OCI-LY3 (cell line): ENCODE data around the gene REEP3.

Experiments
- H2AFZ ChIP-seq: fragments of 200-600, 300-600 bp; shearing (Covaris generic); 2 replicates; pipeline ENCODE4 v1.6.0; 2014; ENCODE audit warnings: antibody characterized with exemption, low read depth, low read length
- H3K27ac ChIP-seq: fragments of 200-600, 300-600 bp; sonication (generic); 2 replicates; pipeline ENCODE4 v1.5.1; 2014; ENCODE audit warnings: mild to moderate bottlenecking, low read length, moderate library complexity, mixed read lengths
- H3K27me3 ChIP-seq: fragments of 200-600, 300-600 bp; sonication (generic); 2 replicates; pipeline ENCODE4 v1.6.1; 2014; ENCODE audit warnings: low read depth, low read length, mixed read lengths
- H3K36me3 ChIP-seq: fragments of 200-600, 300-600 bp; sonication (generic); replicated peaks from 2 replicates; pipeline ENCODE3; 2014; ENCODE audit warnings: low read depth, low read length, mixed read lengths
- H3K4me1 ChIP-seq: fragments of 300-600, 200-600 bp; sonication (generic); 2 replicates; pipeline ENCODE4 v1.6.1; 2014; ENCODE audit warnings: low read length, mixed read lengths
- H3K4me2 ChIP-seq: fragments of 200-600, 300-600 bp; sonication (generic); 2 replicates; pipeline ENCODE4 v1.6.1; 2014; ENCODE audit warnings: low read length, mixed read lengths
- H3K4me3 ChIP-seq: fragments of 300-600, 200-600 bp; sonication (generic); 2 replicates; pipeline ENCODE4 v1.5.1; 2014; ENCODE audit warnings: antibody characterized with exemption, mild to moderate bottlenecking, low read length, moderate library complexity
- H3K79me2 ChIP-seq: fragments of 300-600, 200-600 bp; shearing (Covaris generic); 2 replicates; pipeline ENCODE4 v1.6.1; 2014; ENCODE audit warnings: mild to moderate bottlenecking, low read length, mixed read lengths
- H3K9ac ChIP-seq: fragments of 300-600, 200-600 bp; shearing (Covaris generic); 2 replicates; pipeline ENCODE4 v1.6.0; 2014; ENCODE audit warnings: mild to moderate bottlenecking, low read length, moderate library complexity
- H3K9me3 ChIP-seq: fragments of 200-600, 300-600 bp; shearing (Covaris generic); 2 replicates; pipeline ENCODE4 v1.6.1; 2014; ENCODE audit warnings: low read length, mixed read lengths; ENCODE audit not compliant: insufficient read depth
- H4K20me1 ChIP-seq: fragments of 200-600, 300-600 bp; sonication (generic); 2 replicates; pipeline ENCODE4 v1.6.1; 2016; ENCODE audit warnings: low read length, mixed read lengths; ENCODE audit not compliant: insufficient read depth
- EZH2phosphoT487 ChIP-seq: fragments of 200-600 bp; shearing (Covaris generic); IDR thresholded peaks from 2 replicates; pipeline ENCODE4 v1.6.1; 2018; ENCODE audit warnings: antibody characterized with exemption, mixed run types, low read depth
- TF ChIP-seq, protein P1 (sequence below): fragments of 200-600, 300-600 bp; sonication (generic); IDR thresholded peaks from 2 replicates; pipeline ENCODE4 v1.5.1; 2014; ENCODE audit warnings: antibody characterized with exemption, low read length, low read depth

REEP3 gene

DNA sequence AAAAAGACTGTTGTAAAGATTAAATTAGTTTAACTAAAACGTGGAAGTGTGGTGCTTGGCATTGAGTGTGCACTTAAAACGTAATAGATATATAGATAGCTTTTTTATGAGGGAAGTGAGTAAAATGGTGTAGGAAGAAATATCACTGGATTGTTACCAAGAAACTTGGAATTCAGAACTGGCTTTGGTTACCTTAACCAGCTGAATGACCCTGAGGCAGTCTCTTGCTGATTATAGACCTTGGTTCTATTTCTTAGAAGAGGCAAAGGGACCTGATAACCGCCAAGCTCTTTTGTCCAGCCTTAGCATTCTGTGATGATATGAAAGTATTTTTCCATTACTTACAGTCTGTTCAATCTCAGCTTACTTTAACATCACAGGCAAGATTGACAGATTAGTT, 3.8 kb downstream of the REEP3 start:
- Histone ChIP-seq H3K9me3 (no peaks in the 10 kb centered on the region), H3K4me1 (peaks cover 13% of the 10 kb centered on the region), H4K20me1 (no peaks in the 10 kb centered on the region), H3K79me2 (peaks cover 31% of the 10 kb centered on the region), H3K4me3 (no peak overlapping the region), H3K9ac (no peak overlapping the region), H3K27ac (no peak overlapping the region), H3K4me2 (no peak overlapping the region), H2AFZ (no peak overlapping the region), H3K27me3 (no peaks in the 10 kb centered on the region), H3K36me3 (no peaks in the 10 kb centered on the region)
- no peak for TF ChIP-seq EZH2phosphoT487
- TF ChIP-seq, protein P1, sequence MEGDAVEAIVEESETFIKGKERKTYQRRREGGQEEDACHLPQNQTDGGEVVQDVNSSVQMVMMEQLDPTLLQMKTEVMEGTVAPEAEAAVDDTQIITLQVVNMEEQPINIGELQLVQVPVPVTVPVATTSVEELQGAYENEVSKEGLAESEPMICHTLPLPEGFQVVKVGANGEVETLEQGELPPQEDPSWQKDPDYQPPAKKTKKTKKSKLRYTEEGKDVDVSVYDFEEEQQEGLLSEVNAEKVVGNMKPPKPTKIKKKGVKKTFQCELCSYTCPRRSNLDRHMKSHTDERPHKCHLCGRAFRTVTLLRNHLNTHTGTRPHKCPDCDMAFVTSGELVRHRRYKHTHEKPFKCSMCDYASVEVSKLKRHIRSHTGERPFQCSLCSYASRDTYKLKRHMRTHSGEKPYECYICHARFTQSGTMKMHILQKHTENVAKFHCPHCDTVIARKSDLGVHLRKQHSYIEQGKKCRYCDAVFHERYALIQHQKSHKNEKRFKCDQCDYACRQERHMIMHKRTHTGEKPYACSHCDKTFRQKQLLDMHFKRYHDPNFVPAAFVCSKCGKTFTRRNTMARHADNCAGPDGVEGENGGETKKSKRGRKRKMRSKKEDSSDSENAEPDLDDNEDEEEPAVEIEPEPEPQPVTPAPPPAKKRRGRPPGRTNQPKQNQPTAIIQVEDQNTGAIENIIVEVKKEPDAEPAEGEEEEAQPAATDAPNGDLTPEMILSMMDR, result no peak

DNA sequence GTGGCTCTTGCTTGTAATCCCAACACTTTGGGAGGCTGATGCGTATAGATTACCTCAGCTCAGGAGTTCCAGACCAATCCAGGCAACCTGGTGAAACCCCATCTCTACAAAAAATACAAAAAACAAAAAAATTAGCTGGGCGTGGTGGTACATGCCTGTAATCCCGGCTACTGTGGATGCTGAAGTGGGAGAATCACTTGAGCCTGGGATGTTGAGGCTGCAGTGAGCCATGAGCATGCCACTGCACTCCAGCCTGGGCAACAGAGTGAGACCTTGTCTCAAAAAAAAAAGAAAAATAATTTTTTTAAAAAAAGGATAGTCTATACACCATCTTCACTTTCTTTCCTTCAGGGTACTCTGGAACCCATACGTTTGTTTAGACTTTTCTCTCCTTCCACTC, 6.2 kb downstream of the REEP3 start:
- no peak overlapping the region for H3K27ac ChIP-seq
- H3K36me3 ChIP-seq, result no peaks in the 10 kb centered on the region
- no peak for TF ChIP-seq EZH2phosphoT487
- TF ChIP-seq, protein P1, result no peak
- H3K9ac ChIP-seq, result no peak overlapping the region
- no peaks in the 10 kb centered on the region for H4K20me1 ChIP-seq
- H3K4me3 ChIP-seq, result no peak overlapping the region
- no peak overlapping the region for H3K4me2 ChIP-seq
- H3K4me1 ChIP-seq, result peaks cover 6% of the 10 kb centered on the region; the same call in 1 of the 2 replicates
- H2AFZ ChIP-seq, result no peak overlapping the region
- H3K9me3 ChIP-seq, result no peaks in the 10 kb centered on the region
- H3K27me3 ChIP-seq, result no peaks in the 10 kb centered on the region
- H3K79me2 ChIP-seq, result peaks cover 11% of the 10 kb centered on the region

DNA sequence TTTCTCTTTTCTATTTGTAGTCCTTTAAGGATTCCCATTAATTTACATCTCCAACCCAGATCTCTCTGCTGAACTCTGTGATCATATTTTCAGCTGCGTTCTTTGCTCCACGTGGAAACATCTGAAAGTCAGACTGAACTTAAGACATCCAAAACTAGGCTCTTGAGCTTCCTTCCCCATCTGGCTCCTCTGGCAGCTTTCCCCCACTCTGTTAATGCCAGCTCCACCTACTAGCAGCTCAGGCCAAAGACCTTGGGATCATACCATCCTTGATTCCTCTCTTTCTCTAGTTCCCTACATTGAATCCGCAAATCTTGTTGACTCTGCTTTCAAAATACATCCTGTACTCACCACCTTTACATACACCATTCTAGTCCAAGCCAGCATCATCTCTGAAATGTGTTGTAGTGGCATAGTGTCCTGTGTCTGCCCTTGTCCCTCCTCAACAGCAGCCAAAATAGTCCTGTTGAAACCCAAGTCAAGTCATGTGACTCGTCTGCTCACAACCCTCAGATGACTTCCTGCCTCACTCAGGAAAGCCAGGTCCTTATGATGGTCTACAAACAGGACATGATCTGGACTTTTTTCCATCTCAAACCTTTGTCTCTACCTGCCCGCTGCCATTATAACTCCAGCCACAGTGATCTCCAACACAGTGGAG, 7.0 kb downstream of the REEP3 start:
- no peak overlapping the region for H3K9ac ChIP-seq
- no peaks in the 10 kb centered on the region for H3K36me3 ChIP-seq
- no peak overlapping the region for H2AFZ ChIP-seq
- peaks cover 3% of the 10 kb centered on the region for H3K79me2 ChIP-seq
- H4K20me1 ChIP-seq, result no peaks in the 10 kb centered on the region
- H3K4me2 ChIP-seq, result no peak overlapping the region
- H3K27me3 ChIP-seq, result no peaks in the 10 kb centered on the region
- no peaks in the 10 kb centered on the region for H3K9me3 ChIP-seq
- H3K4me1 ChIP-seq, result no peaks in the 10 kb centered on the region
- no peak overlapping the region for H3K27ac ChIP-seq
- no peak overlapping the region for H3K4me3 ChIP-seq
- TF ChIP-seq, protein P1, result no peak
- no peak for TF ChIP-seq EZH2phosphoT487

DNA sequence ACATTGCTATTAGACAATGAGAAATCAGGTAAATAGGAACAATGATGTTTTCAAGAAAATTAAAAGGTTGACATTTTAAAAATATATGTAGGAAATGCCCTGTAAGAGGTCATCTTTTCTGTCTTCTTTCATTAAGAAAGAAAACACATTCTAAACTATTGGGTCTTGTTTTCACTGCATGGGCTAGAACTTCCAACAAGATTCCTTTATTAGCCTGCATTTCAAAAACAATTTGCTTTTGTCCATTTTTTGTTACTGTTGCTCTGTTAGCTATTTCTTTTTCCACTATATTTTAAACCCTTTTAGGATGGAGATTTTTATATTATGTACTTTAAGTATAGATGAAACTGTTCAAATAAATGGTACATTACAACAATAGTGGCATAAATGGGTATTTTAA, 9.2 kb downstream of the REEP3 start:
- Histone ChIP-seq H3K79me2 (no peaks in the 10 kb centered on the region; the same call in 1 of the 2 replicates), H3K4me2 (no peak overlapping the region), H2AFZ (no peak overlapping the region), H4K20me1 (no peaks in the 10 kb centered on the region), H3K27ac (no peak overlapping the region), H3K4me1 (no peaks in the 10 kb centered on the region), H3K9ac (no peak overlapping the region), H3K27me3 (no peaks in the 10 kb centered on the region), H3K4me3 (no peak overlapping the region), H3K36me3 (no peaks in the 10 kb centered on the region), H3K9me3 (no peaks in the 10 kb centered on the region)
- TF ChIP-seq, protein P1, result no peak
- TF ChIP-seq EZH2phosphoT487, result no peak
